Measurements from ENCODE around the gene NBAS. TPM values are rescaled to one million over a fixed set of nuclear protein-coding genes. Genes with fewer than 3 reads are reported as not detected.

NBAS gene
- total and polyA plus RNA-seq, 10 of the 15 experiments (the other 5 are each of a cell fraction or from before 2014, with no cell fraction given), result 4.3 to 32.7 (median 20.8) TPM

GRCh38 chr2:15260196-15260595 lies 300.9 kb downstream of the NBAS start:
- SMC1A ChIA-PET (ENCODE audit: uncharacterized antibody, unreplicated experiment), result no interaction called here
- H2AFZ ChIP-seq (ENCODE audit: control insufficient read depth, low read depth, low read length), result no peak overlapping the region
- peaks cover 0 to 2% of the 10 kb centered on the region in 2 experiments; a peak in 2 of 4 replicates for H3K36me3 ChIP-seq (ENCODE audit: control insufficient read depth in 2 of 2, insufficient read depth in 2 of 2, low read length in 1 of 2)
- H3K79me2 ChIP-seq (ENCODE audit: control insufficient read depth, insufficient read depth, low read length), result no peaks in the 10 kb centered on the region
- FAIRE-seq, result no peak
- POLR2A ChIA-PET, result no interaction called here
- no peak for DNase-seq (ENCODE audit: low read depth, low spot score)
- peaks cover 3% of the 10 kb centered on the region; the same call in 2 of the 3 replicates for H3K9me3 ChIP-seq (replicated peaks; ENCODE audit: control insufficient read depth, insufficient read depth, low read length)
- TF ChIP-seq EED (IDR thresholded peaks at IDR 0.05; ENCODE audit: low read depth) (no peak), CBX3 (IDR thresholded peaks at IDR 0.05; ENCODE audit: borderline replicate concordance, low read depth) (no peak), RBBP5 (conservative IDR thresholded peaks at IDR 0.05) (no peak), SRF (IDR thresholded peaks at IDR 0.05; ENCODE audit: low read depth in 2 of 2, low read length in 2 of 2) (no peak), LARP7 (IDR thresholded peaks at IDR 0.05) (no peak)
- H3K4me1 ChIP-seq (ENCODE audit: control insufficient read depth, insufficient read depth, low read length), result no peaks in the 10 kb centered on the region
- in situ Hi-C loops (cut with MboI), result no loop called here
- no peaks in the 10 kb centered on the region for H4K20me1 ChIP-seq (ENCODE audit: control insufficient read depth, insufficient read depth)
- RAD21 ChIA-PET (ENCODE audit: unreplicated experiment), result no interaction called here
- no peak for ATAC-seq
- 77% methylated on average over 3 of the region's 3 CpGs for WGBS (ENCODE audit: insufficient coverage, insufficient replicate concordance, low lambda C conversion rate, missing lambda C conversion rate)
- H3K27me3 ChIP-seq (replicated peaks in 1 of 2; ENCODE audit: control insufficient read depth in 2 of 2, insufficient read depth in 2 of 2, low read length in 1 of 2), result no peaks in the 10 kb centered on the region
- no TSS peak for BruUV-seq (replicated peaks)
- CTCF ChIA-PET, result interaction anchor here (0.7 kb wide), 1 partner anchor 214 kb away, joined by 3 read pairs; no protein-coding TSS in a partner anchor
- intact Hi-C loops (cut with micrococcal nuclease; ENCODE audit: unreplicated experiment), result no loop called here
- H3K4me2 ChIP-seq (ENCODE audit: control insufficient read depth, insufficient read depth), result no peak overlapping the region
- H3K27ac ChIP-seq (ENCODE audit: control insufficient read depth, insufficient read depth), result no peak overlapping the region
- H3K4me3 ChIP-seq, result no peak overlapping the region
- H3K9ac ChIP-seq (ENCODE audit: control insufficient read depth, insufficient read depth, low read length), result no peak overlapping the region

- H2AFZ ChIP-seq (ENCODE audit: control insufficient read depth, low read depth, low read length), result no peak overlapping the region
- no peak for FAIRE-seq
- no peak for DNase-seq (ENCODE audit: low read depth, low spot score)
- SMC1A ChIA-PET (ENCODE audit: uncharacterized antibody, unreplicated experiment), result no interaction called here
- ATAC-seq, result no peak
- H3K27me3 ChIP-seq (replicated peaks in 1 of 2; ENCODE audit: control insufficient read depth in 2 of 2, insufficient read depth in 2 of 2, low read length in 1 of 2), result no peaks in the 10 kb centered on the region
- CTCF ChIA-PET, result interaction anchor here (0.7 kb wide), 1 partner anchor 214 kb away, joined by 3 read pairs; no protein-coding TSS in a partner anchor
- H3K4me1 ChIP-seq (ENCODE audit: control insufficient read depth, insufficient read depth, low read length), result no peaks in the 10 kb centered on the region
- WGBS (ENCODE audit: insufficient coverage, insufficient replicate concordance, low lambda C conversion rate, missing lambda C conversion rate), result 100% methylated on average over 1 of the region's 1 CpG
- H3K9me3 ChIP-seq (replicated peaks; ENCODE audit: control insufficient read depth, insufficient read depth, low read length), result peaks cover 3% of the 10 kb centered on the region; the same call in 2 of the 3 replicates
- H3K4me3 ChIP-seq, result no peak overlapping the region
- RAD21 ChIA-PET (ENCODE audit: unreplicated experiment), result no interaction called here
- no peaks in the 10 kb centered on the region for H4K20me1 ChIP-seq (ENCODE audit: control insufficient read depth, insufficient read depth)
- intact Hi-C loops (cut with micrococcal nuclease; ENCODE audit: unreplicated experiment) (no loop called here), in situ Hi-C loops (cut with MboI) (no loop called here)
- no peaks in the 10 kb centered on the region for H3K79me2 ChIP-seq (ENCODE audit: control insufficient read depth, insufficient read depth, low read length)
- no peak overlapping the region for H3K4me2 ChIP-seq (ENCODE audit: control insufficient read depth, insufficient read depth)
- POLR2A ChIA-PET, result no interaction called here
- H3K27ac ChIP-seq (ENCODE audit: control insufficient read depth, insufficient read depth), result no peak overlapping the region
- H3K36me3 ChIP-seq (ENCODE audit: control insufficient read depth in 2 of 2, insufficient read depth in 2 of 2, low read length in 1 of 2), result peaks cover 0 to 2% of the 10 kb centered on the region in 2 experiments; a peak in 2 of 4 replicates
- no TSS peak for BruUV-seq (replicated peaks)
- no peak overlapping the region for H3K9ac ChIP-seq (ENCODE audit: control insufficient read depth, insufficient read depth, low read length)
- TF ChIP-seq NKRF (conservative IDR thresholded peaks at IDR 0.05) (no peak), NFXL1 (IDR thresholded peaks at IDR 0.05; ENCODE audit: borderline replicate concordance) (no peak), CREM (IDR thresholded peaks at IDR 0.05; ENCODE audit: low read depth) (no peak), MYC (IDR thresholded peaks at IDR 0.05; ENCODE audit: insufficient read depth, insufficient read length, insufficient replicate concordance, low read length, severe bottlenecking) (no peak), HDAC2 (IDR thresholded peaks at IDR 0.05) (no peak), SPI1 (IDR thresholded peaks at IDR 0.05; ENCODE audit: borderline replicate concordance, insufficient read depth, low read depth, low read length) (no peak), SRF (IDR thresholded peaks at IDR 0.05; ENCODE audit: low read depth in 2 of 2, low read length in 2 of 2) (no peak), ZNF24 (IDR thresholded peaks at IDR 0.05) (no peak), MEF2B (IDR thresholded peaks at IDR 0.05; ENCODE audit: partially characterized antibody, poor library complexity, severe bottlenecking) (no peak), ZNF207 (IDR thresholded peaks at IDR 0.05; ENCODE audit: borderline replicate concordance) (no peak), IKZF2 (IDR thresholded peaks at IDR 0.05) (no peak), BMI1 (IDR thresholded peaks at IDR 0.05; ENCODE audit: borderline replicate concordance) (no peak), GATAD2B (conservative IDR thresholded peaks at IDR 0.05; ENCODE audit: low read depth) (no peak)
These were observed 301.8 kb downstream of the NBAS start for GRCh38 chr2:15259356-15259756.

Measured in GM12878 (cell line).